Measurements from ENCODE around the gene CEBPZOS. TPM values are rescaled to one million over a fixed set of nuclear protein-coding genes. Genes with fewer than 3 reads are reported as not detected.
"Not testable (repeated sequence)": the region's sequence is repeated elsewhere in the genome, so short reads cannot be mapped to it uniquely, and the experiment has no call there.

Gene CEBPZOS
- total RNA-seq, 3 donors from 2014 or later (not counting 1 experiment from before 2014, with no cell fraction given), result 30.3 to 37.0 (median 30.9) TPM

DNA sequence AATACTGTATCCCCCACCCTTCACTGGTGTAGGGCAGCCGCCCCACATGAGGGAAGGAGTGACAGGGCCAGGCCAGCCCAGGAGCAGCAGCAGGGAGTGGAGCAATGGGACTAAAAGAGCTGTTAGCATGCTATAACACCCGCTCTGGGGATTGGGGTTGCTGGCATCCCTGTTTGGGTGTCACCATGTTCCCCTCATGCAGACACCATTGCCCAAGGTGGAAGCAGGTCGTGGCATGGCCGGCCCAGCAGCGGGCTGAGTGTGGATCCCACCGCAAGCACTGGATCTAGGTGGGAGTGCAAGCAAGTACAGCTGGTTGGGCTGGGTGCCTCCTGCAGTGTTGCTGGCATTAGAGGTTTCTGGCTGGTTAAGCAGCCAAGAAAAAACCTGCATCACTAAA lies 4.5 kb upstream of the CEBPZOS start:
- H3K27ac Mint-ChIP-seq, result no peak overlapping the region
- H3K36me3 Mint-ChIP-seq, result no peaks in the 10 kb centered on the region
- Histone ChIP-seq H3K4me3 (ENCODE audit: low read length) (no peak overlapping the region), H3K9me3 (ENCODE audit: control insufficient read depth, insufficient read depth, low read length) (no peaks in the 10 kb centered on the region), H3K27me3 (ENCODE audit: control insufficient read depth, insufficient read depth, low read length) (no peaks in the 10 kb centered on the region), H3K36me3 (ENCODE audit: control insufficient read depth, insufficient read depth, low read length) (no peaks in the 10 kb centered on the region), H3K27ac (ENCODE audit: low read length) (no peak overlapping the region), H3K4me1 (ENCODE audit: control insufficient read depth, insufficient read depth, low read length) (peaks cover 7% of the 10 kb centered on the region)
- TF ChIP-seq CTCF (IDR thresholded peaks at IDR 0.05), result no peak
- no peak for ATAC-seq
- H3K4me1 Mint-ChIP-seq, result peaks cover 7 to 9% of the 10 kb centered on the region in 2 donors
- 91% methylated on average over 6 of the region's 6 CpGs for WGBS (ENCODE audit: insufficient coverage)
- peaks cover 3 to 7% of the 10 kb centered on the region in 2 donors for H3K27me3 Mint-ChIP-seq (ENCODE audit: low read depth in 2 of 2)
- H3K4me3 Mint-ChIP-seq, result no peak overlapping the region
- no peak for DNase-seq
- no peaks in the 10 kb centered on the region for H3K9me3 Mint-ChIP-seq
- intact Hi-C loops (cut with micrococcal nuclease), result no loop called here

- Histone ChIP-seq H3K9me3 (ENCODE audit: control insufficient read depth, insufficient read depth, low read length) (no peaks in the 10 kb centered on the region), H3K4me3 (ENCODE audit: low read length) (no peak overlapping the region), H3K27ac (ENCODE audit: low read length) (no peak overlapping the region), H3K36me3 (ENCODE audit: control insufficient read depth, insufficient read depth, low read length) (no peaks in the 10 kb centered on the region), H3K4me1 (ENCODE audit: control insufficient read depth, insufficient read depth, low read length) (peaks cover 15% of the 10 kb centered on the region), H3K27me3 (ENCODE audit: control insufficient read depth, insufficient read depth, low read length) (no peaks in the 10 kb centered on the region)
- H3K27ac Mint-ChIP-seq, result no peak overlapping the region
- no peak for TF ChIP-seq CTCF (IDR thresholded peaks at IDR 0.05)
- ATAC-seq (no peak), DNase-seq (no peak)
- peaks cover 0 to 3% of the 10 kb centered on the region in 2 donors for H3K27me3 Mint-ChIP-seq (ENCODE audit: low read depth in 2 of 2)
- H3K4me3 Mint-ChIP-seq, result no peak overlapping the region
- no CpG with 5 or more reads among the region's 1 CpG for WGBS (ENCODE audit: insufficient coverage)
- no peaks in the 10 kb centered on the region for H3K36me3 Mint-ChIP-seq
- intact Hi-C loops (cut with micrococcal nuclease), result no loop called here
- no peaks in the 10 kb centered on the region for H3K9me3 Mint-ChIP-seq
- H3K4me1 Mint-ChIP-seq, result peaks cover 15 to 16% of the 10 kb centered on the region in 2 donors
These were observed 3.7 kb upstream of the CEBPZOS start for GRCh38 chr2:37192551-37192950.

- H3K27me3 Mint-ChIP-seq (ENCODE audit: low read depth in 2 of 2); H3K27me3 ChIP-seq (ENCODE audit: control insufficient read depth, insufficient read depth, low read length); DNase-seq; H3K36me3 Mint-ChIP-seq; H3K9me3 ChIP-seq (ENCODE audit: control insufficient read depth, insufficient read depth, low read length); H3K9me3 Mint-ChIP-seq; H3K36me3 ChIP-seq (ENCODE audit: control insufficient read depth, insufficient read depth, low read length); ATAC-seq: not testable (repeated sequence)
- Mint-ChIP-seq H3K27ac (peak overlapping the region; percentile 98), H3K4me3 (peak overlapping the region; percentile 100), H3K4me1 (peaks cover 26% of the 10 kb centered on the region in 2 donors)
- peaks cover 18% of the 10 kb centered on the region for H3K4me1 ChIP-seq (ENCODE audit: control insufficient read depth, insufficient read depth, low read length)
- WGBS (ENCODE audit: insufficient coverage), result 82% methylated on average over 20 of the region's 20 CpGs
- intact Hi-C loops (cut with micrococcal nuclease), result loop anchor here (2.0 kb wide), 1 partner anchor 39 kb away; the partner anchor contains the start of gene EIF2AK2
- H3K27ac ChIP-seq (ENCODE audit: low read length), result peak overlapping the region; percentile 87
- peak overlapping the region; percentile 85 for H3K4me3 ChIP-seq (ENCODE audit: low read length)
These were observed 405 bp upstream of the CEBPZOS start for GRCh38 chr2:37195862-37196319.

- WGBS (ENCODE audit: insufficient coverage), result 99% methylated on average over 8 of the region's 8 CpGs
- Mint-ChIP-seq H3K36me3 (peaks cover 4% of the 10 kb centered on the region), H3K27me3 (ENCODE audit: low read depth in 2 of 2) (no peaks in the 10 kb centered on the region), H3K4me1 (peaks cover 34 to 37% of the 10 kb centered on the region in 2 donors), H3K27ac (no peak overlapping the region), H3K9me3 (no peaks in the 10 kb centered on the region), H3K4me3 (no peak overlapping the region)
- no peaks in the 10 kb centered on the region for H3K27me3 ChIP-seq (ENCODE audit: control insufficient read depth, insufficient read depth, low read length)
- intact Hi-C loops (cut with micrococcal nuclease), result no loop called here
- TF ChIP-seq CTCF (IDR thresholded peaks at IDR 0.05), result no peak
- H3K4me3 ChIP-seq (ENCODE audit: low read length), result no peak overlapping the region
- no peaks in the 10 kb centered on the region for H3K9me3 ChIP-seq (ENCODE audit: control insufficient read depth, insufficient read depth, low read length)
- peaks cover 18% of the 10 kb centered on the region for H3K4me1 ChIP-seq (ENCODE audit: control insufficient read depth, insufficient read depth, low read length)
- DNase-seq (no peak), ATAC-seq (no peak)
- H3K27ac ChIP-seq (ENCODE audit: low read length), result no peak overlapping the region
- H3K36me3 ChIP-seq (ENCODE audit: control insufficient read depth, insufficient read depth, low read length), result peaks cover 28% of the 10 kb centered on the region
These were observed 2.4 kb downstream of the CEBPZOS start for GRCh38 chr2:37198681-37199065.

Data from natural killer cell (primary cell).